ENCODE measurements around the gene PCCA.

PCCA gene

DNA sequence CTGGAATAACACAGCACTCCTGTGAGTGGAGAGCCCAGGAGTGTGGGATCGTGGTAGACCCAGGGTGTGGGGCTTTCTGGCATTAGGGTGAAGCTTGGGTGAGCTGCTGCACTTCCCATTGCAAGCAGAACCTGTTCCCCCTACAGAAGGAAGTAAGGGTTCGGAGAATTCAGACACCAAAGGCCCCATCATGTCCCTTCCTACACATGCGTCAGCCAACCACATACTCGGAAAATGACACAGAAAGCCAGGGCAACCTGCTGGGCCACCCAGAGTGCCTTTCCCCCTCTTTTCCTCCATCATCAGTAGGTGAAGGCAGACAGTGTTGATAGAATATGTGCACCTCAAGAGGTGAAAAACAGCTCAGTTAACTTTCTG lies 456.8 kb downstream of the PCCA start:
- DNase-seq (ENCODE audit: low read depth), result no peak
- H3K4me3 ChIP-seq (ENCODE audit: control insufficient read depth, low read depth, low read length), result no peak overlapping the region

GRCh38 chr13:100546713-100547405 lies 458.0 kb downstream of the PCCA start:
- DNase-seq (ENCODE audit: low read depth), result no peak
- H3K4me3 ChIP-seq (ENCODE audit: control insufficient read depth, low read depth, low read length), result no peak overlapping the region
- TF ChIP-seq, protein P1, sequence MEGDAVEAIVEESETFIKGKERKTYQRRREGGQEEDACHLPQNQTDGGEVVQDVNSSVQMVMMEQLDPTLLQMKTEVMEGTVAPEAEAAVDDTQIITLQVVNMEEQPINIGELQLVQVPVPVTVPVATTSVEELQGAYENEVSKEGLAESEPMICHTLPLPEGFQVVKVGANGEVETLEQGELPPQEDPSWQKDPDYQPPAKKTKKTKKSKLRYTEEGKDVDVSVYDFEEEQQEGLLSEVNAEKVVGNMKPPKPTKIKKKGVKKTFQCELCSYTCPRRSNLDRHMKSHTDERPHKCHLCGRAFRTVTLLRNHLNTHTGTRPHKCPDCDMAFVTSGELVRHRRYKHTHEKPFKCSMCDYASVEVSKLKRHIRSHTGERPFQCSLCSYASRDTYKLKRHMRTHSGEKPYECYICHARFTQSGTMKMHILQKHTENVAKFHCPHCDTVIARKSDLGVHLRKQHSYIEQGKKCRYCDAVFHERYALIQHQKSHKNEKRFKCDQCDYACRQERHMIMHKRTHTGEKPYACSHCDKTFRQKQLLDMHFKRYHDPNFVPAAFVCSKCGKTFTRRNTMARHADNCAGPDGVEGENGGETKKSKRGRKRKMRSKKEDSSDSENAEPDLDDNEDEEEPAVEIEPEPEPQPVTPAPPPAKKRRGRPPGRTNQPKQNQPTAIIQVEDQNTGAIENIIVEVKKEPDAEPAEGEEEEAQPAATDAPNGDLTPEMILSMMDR (conservative IDR thresholded peaks at IDR 0.05; ENCODE audit: control insufficient read depth, insufficient read depth, low read depth, low read length), result no peak

More for the DNA sequence above, 456.8 kb downstream of the PCCA start:
- TF ChIP-seq, protein P1 (conservative IDR thresholded peaks at IDR 0.05; ENCODE audit: control insufficient read depth, insufficient read depth, low read depth, low read length), result no peak

DNA sequence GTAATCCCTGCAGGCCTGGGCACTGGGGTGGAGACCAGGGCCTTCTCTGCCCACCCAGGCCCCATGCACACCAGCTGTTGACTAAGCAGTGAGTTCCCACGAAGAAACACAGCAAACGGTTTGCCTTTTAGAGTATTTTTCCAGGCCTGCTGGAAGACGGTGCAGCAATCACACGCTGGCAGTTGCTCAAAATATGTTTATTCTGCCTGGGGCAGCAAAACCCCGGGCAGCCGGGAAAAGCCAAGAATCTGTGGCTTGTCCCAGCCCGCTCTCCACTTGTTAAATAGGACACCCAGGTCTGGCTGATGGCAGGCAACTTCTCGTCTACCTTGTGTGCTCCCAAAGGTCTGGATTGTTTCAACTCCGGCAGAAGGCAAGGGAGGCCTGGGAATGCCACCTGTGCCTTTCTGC lies 458.9 kb downstream of the PCCA start:
- no peak for DNase-seq (ENCODE audit: low read depth)
- no peak overlapping the region for H3K4me3 ChIP-seq (ENCODE audit: control insufficient read depth, low read depth, low read length)
- TF ChIP-seq, protein P1 (conservative IDR thresholded peaks at IDR 0.05; ENCODE audit: control insufficient read depth, insufficient read depth, low read depth, low read length), result no peak

DNA sequence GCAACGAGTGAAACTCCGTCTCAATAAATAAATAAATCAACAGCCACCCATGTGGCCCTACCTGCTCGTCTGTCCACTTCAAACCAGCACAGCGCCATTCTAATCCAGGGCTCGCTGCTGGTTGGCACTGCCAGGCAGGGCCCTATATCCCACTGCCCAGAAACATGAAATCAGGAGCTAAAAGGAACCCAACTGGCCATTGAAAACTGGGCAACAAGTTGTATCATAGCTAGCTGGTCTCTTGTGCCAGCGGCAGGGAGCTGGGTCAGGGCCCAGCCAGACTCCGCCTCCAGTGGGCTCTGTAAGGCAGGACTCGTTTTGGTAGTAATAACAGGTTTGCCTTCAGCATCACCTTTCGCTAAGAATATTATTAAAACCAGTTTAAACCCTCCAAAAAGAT lies 460.4 kb downstream of the PCCA start:
- no peak for DNase-seq (ENCODE audit: low read depth)
- no peak overlapping the region for H3K4me3 ChIP-seq (ENCODE audit: control insufficient read depth, low read depth, low read length)
- TF ChIP-seq, protein P1 (conservative IDR thresholded peaks at IDR 0.05; ENCODE audit: control insufficient read depth, insufficient read depth, low read depth, low read length), result no peak

GRCh38 chr13:100552755-100553154 lies 463.9 kb downstream of the PCCA start:
- no peak overlapping the region for H3K4me3 ChIP-seq (ENCODE audit: control insufficient read depth, low read depth, low read length)
- DNase-seq (ENCODE audit: low read depth), result no peak
- TF ChIP-seq, protein P1 (conservative IDR thresholded peaks at IDR 0.05; ENCODE audit: control insufficient read depth, insufficient read depth, low read depth, low read length), result no peak

- no peak overlapping the region for H3K4me3 ChIP-seq (ENCODE audit: control insufficient read depth, low read depth, low read length)
- DNase-seq (ENCODE audit: low read depth), result no peak
- TF ChIP-seq, protein P1 (conservative IDR thresholded peaks at IDR 0.05; ENCODE audit: control insufficient read depth, insufficient read depth, low read depth, low read length), result no peak
Measured at GRCh38 chr13:100559886-100560285, 471.0 kb downstream of the PCCA start.

Data from fibroblast of mammary gland (primary cell).